Brain microvascular endothelial cell (primary cell): ENCODE results near the gene NECAB3.
A peak's percentile ranks its signal among the peaks of the same experiment; 100 is the strongest.

Source experiments
- DNase-seq: peaks from one replicate; pipeline ENCODE4 v3.0.0-alpha.2; 2020
- H3K27ac ChIP-seq: fragments of 250-450 bp; sonication (Bioruptor Pico); 2 replicates; pipeline ENCODE4 v1.5.1; 2020; ENCODE audit warnings: mild to moderate bottlenecking, moderate library complexity
- H3K27me3 ChIP-seq: fragments of 250-450 bp; sonication (Bioruptor Pico); replicated peaks from 2 replicates; pipeline ENCODE4 v1.5.1; 2020; ENCODE audit warnings: mild to moderate bottlenecking
- H3K36me3 ChIP-seq: fragments of 250-450 bp; sonication (Bioruptor Pico); replicated peaks from 2 replicates; pipeline ENCODE4 v1.5.1; 2020; ENCODE audit warnings: mild to moderate bottlenecking
- H3K4me3 ChIP-seq: 2 replicates; pipeline ENCODE4 v1.5.1; 2011; ENCODE audit warnings: low read depth, mild to moderate bottlenecking, control low read depth, low read length, moderate library complexity
- CTCF ChIP-seq: IDR thresholded peaks from 2 replicates; pipeline ENCODE4 v1.5.1; 2011; ENCODE audit warnings: low read depth, mild to moderate bottlenecking, moderate library complexity, low read length, control low read depth, inconsistent platforms; ENCODE audit errors: missing control alignments
- in situ Hi-C: cut with HindIII; loops from 2 replicates; pipeline ENCODE4 v1.10.0; 2017; ENCODE audit warnings: low sequenced_read_pairs, low pct_ligation_motif_present

The NECAB3 gene

GRCh38 chr20:33675136-33675959 is 1.1 kb upstream of the NECAB3 start:
- no peak for DNase-seq
- Histone ChIP-seq H3K36me3 (no peaks in the 10 kb centered on the region), H3K4me3 (no peak overlapping the region), H3K27ac (no peak overlapping the region), H3K27me3 (no peaks in the 10 kb centered on the region)
- no peak for TF ChIP-seq CTCF
- in situ Hi-C loops: no loop called here

DNA sequence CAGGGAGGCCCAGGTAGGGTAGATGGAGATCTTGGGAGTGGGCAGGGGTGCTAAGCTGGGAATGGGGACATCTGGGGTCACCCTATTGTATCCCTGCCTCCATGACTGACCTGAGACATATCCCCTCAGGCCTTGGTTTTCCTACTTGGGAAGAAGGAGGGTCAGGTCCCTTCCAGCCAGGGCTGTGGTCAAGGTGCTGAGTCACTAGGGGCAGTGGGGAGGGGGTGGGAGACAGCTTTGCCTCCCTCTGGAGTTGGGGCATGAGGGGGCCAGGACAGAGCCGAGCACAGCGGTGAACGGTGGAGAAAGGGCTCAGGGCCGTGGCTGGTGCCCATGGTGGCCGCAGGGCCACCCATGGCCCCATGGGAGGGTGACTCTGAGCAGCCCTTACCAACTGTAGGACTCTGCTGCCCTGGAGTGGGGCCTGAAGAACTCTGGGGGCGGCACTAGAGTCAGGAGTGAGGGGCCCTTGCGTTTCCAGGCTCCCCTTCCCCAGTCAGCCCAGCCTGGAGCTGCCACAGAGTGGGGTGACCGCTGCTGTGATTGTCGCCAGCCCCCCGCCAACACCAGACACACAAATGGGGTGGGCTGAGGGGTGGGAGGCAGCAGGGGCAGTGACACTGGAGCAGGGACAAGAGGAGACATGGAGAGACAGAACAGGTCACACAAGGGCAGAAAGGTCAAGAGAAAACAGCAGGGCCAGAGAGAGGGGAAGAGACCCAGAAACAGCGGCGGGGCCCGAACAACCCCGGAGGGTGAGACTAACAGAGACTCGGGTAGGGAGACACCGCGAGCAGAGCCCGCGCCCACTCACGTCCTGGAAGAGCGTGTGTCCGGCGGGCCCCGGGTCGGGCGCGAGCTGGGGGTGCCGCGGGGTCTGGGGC is 576 bp downstream of the NECAB3 start:
- H3K4me3 ChIP-seq: peak overlapping the region; percentile 69
- H3K27ac ChIP-seq: no peak overlapping the region
- in situ Hi-C loops: no loop called here
- DNase-seq: no peak
- no peaks in the 10 kb centered on the region for H3K27me3 ChIP-seq
- no peaks in the 10 kb centered on the region for H3K36me3 ChIP-seq
- no peak for TF ChIP-seq CTCF

GRCh38 chr20:33673114-33673409 is 1.2 kb downstream of the NECAB3 start:
- no peak for DNase-seq
- no peak for TF ChIP-seq CTCF
- Histone ChIP-seq H3K27me3 (no peaks in the 10 kb centered on the region), H3K36me3 (no peaks in the 10 kb centered on the region), H3K27ac (no peak overlapping the region), H3K4me3 (peak overlapping the region; percentile 69)
- in situ Hi-C loops: no loop called here

DNA sequence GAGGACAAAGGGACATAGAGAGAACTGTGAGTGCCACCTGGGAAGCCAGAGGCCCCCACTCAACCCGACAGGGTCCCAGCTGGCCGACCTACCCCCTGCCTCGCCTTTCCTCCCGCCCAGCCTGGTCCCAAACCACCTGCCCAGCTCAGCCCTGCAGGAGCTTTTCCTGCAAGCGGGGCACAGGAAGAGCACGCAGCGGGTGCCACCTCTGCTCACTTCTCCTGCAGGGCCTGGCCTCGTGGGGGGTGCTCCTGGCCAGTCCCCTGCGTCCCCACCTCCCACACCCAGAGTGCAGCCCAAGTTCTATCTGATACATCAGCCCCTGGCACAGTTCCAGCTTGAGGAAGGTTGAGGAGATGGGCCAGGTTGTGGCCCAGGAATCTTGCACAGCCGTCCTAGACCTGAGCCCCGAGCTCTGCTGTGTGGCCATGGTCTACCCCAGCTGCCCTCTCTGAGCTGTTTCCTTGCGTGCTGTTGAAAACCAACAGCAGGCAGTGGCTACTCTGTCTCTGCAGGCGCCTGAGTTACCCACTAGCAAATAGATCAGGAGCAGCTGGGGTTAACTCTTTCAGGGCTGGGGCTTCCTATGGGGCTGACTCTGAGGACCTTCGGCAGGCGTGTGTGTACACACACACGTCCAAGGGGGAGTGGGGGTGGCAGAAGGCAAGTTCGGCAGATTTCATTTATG is 1.7 kb downstream of the NECAB3 start:
- Histone ChIP-seq H3K4me3 (no peak overlapping the region), H3K27ac (no peak overlapping the region), H3K36me3 (no peaks in the 10 kb centered on the region), H3K27me3 (no peaks in the 10 kb centered on the region)
- in situ Hi-C loops: no loop called here
- no peak for TF ChIP-seq CTCF
- DNase-seq: no peak

GRCh38 chr20:33671573-33672288 is 2.5 kb downstream of the NECAB3 start:
- no peak overlapping the region for H3K27ac ChIP-seq
- H3K4me3 ChIP-seq: no peak overlapping the region
- no peaks in the 10 kb centered on the region for H3K27me3 ChIP-seq
- no peak for DNase-seq
- TF ChIP-seq CTCF: no peak
- in situ Hi-C loops: no loop called here
- no peaks in the 10 kb centered on the region for H3K36me3 ChIP-seq
